A549 (cell line): ENCODE measurements around the gene ARFGEF2. TPM values are rescaled to one million over a fixed set of nuclear protein-coding genes. Genes with fewer than 3 reads are reported as not detected.
A peak's percentile ranks its signal among the peaks of the same experiment; 100 is the strongest.

Experiments used
- ATAC-seq, 2 experiments: fragments of 200-7000 bp in 1 of 2; fragments of >200 bp in 1 of 2; cut with Nextera tagmentation in 1 of 2; cut with Tn5 transposase in 1 of 2; 3 replicates each; pipeline versions ENCODE4 v1.8.0 to v1.9.1; 2018 to 2020; ENCODE audit warnings: mild to moderate bottlenecking in 1 of 2, moderate library complexity in 1 of 2
- CTCF ChIA-PET: fragments of 300-600 bp; sonication (Branson Sonifier 250); formaldehyde crosslinking; extraction: SDS; loops from one replicate; lab custom pipeline; 2021; ENCODE audit warnings: antibody characterized with exemption, inconsistent platforms; lab: Yijun Ruan, JAX
- POLR2A ChIA-PET: fragments of 350-600 bp; formaldehyde crosslinking; extraction: SDS; loops from one replicate; lab custom pipeline; 2021; ENCODE audit warnings: antibody characterized with exemption, inconsistent platforms; lab: Yijun Ruan, JAX
- DNase-seq, 2 experiments: peaks; one replicate each; pipeline versions ENCODE4 v3.0.0 to v3.0.0-alpha.2; 2011 to 2016; ENCODE audit warnings: low read depth in 1 of 2, low spot score in 1 of 2
- FAIRE-seq: peaks from 2 replicates; lab custom pipeline; 2011; peaks lifted over from hg19 to GRCh38; lab: Jason Lieb, UNC
- H3K27ac ChIP-seq, 2 experiments: fragments of >200 bp; sonication (Bioruptor Twin); formaldehyde crosslinking; 3 replicates each; pipeline ENCODE4 v1.5.1; 2016 to 2017
- H3K4me1 ChIP-seq: fragments of >200 bp; sonication (Bioruptor Twin); formaldehyde crosslinking; 3 replicates; pipeline ENCODE4 v1.6.1; 2016
- H3K4me2 ChIP-seq: fragments of >200 bp; sonication (Bioruptor Twin); formaldehyde crosslinking; 3 replicates; pipeline ENCODE4 v1.6.1; 2016
- H3K4me3 ChIP-seq: fragments of >200 bp; sonication (Bioruptor Twin); formaldehyde crosslinking; 3 replicates; pipeline ENCODE4 v1.5.1; 2016
- H3K9me3 ChIP-seq: fragments of >200 bp; sonication (Bioruptor Twin); formaldehyde crosslinking; 3 replicates; pipeline ENCODE4 v1.6.1; 2016
- BCL3 ChIP-seq: fragments of >200 bp; sonication (Bioruptor Twin); formaldehyde crosslinking; IDR thresholded peaks from 3 replicates; pipeline ENCODE4 v1.6.1; 2016
- CBX8 ChIP-seq: fragments of 200-600 bp; sonication (generic); IDR thresholded peaks from 2 replicates; pipeline ENCODE4 v1.6.1; 2016
- CEBPB ChIP-seq, 2 experiments: fragments of >200 bp in 1 of 2; sonication (Bioruptor Twin) in 1 of 2; formaldehyde crosslinking in 1 of 2; IDR thresholded peaks; 2 replicates each; pipeline ENCODE4 v1.6.1; 2012 to 2016
- CHD2 ChIP-seq: fragments of 150-350 bp; IDR thresholded peaks from 2 replicates; pipeline ENCODE4 v1.6.1; 2014; ENCODE audit warnings: low read length; ENCODE audit not compliant: partially characterized antibody
- CTCF ChIP-seq: fragments of >200 bp; sonication (Bioruptor Twin); formaldehyde crosslinking; IDR thresholded peaks from 3 replicates; pipeline ENCODE4 v1.5.1; 2016
- EHF ChIP-seq: fragments of 250-450 bp; sonication (Bioruptor Pico); IDR thresholded peaks from 2 replicates; pipeline ENCODE4 v1.5.0; 2020; ENCODE audit warnings: mild to moderate bottlenecking
- ELK1 ChIP-seq: fragments of 150-350 bp; IDR thresholded peaks from 2 replicates; pipeline ENCODE4 v1.6.1; 2014; ENCODE audit warnings: low read depth, mild to moderate bottlenecking, low read length
- ESRRA ChIP-seq: fragments of 150-350 bp; IDR thresholded peaks from 2 replicates; pipeline ENCODE4 v1.6.1; 2014; ENCODE audit warnings: mild to moderate bottlenecking, low read length, borderline replicate concordance
- HDAC2 ChIP-seq: fragments of 200-600 bp; sonication (generic); IDR thresholded peaks from 2 replicates; pipeline ENCODE4 v1.6.1; 2016
- HOXA7 ChIP-seq: fragments of 250-450 bp; sonication (Bioruptor Pico); IDR thresholded peaks from 2 replicates; pipeline ENCODE4 v1.5.0; 2020; ENCODE audit warnings: mild to moderate bottlenecking, moderate library complexity
- JUNB ChIP-seq: fragments of >200 bp; sonication (Bioruptor Twin); formaldehyde crosslinking; IDR thresholded peaks from 2 replicates; pipeline ENCODE4 v1.6.1; 2016
- MAFK ChIP-seq: fragments of 450-650 bp; IDR thresholded peaks from 2 replicates; pipeline ENCODE4 v1.6.1; 2014; ENCODE audit not compliant: partially characterized antibody
- MAX ChIP-seq: IDR thresholded peaks from 2 replicates; pipeline ENCODE4 v1.6.1; 2012
- POLR2A ChIP-seq: IDR thresholded peaks from 2 replicates; pipeline ENCODE4 v1.6.1; 2012; ENCODE audit warnings: mild to moderate bottlenecking, low read length
- RAD21 ChIP-seq, 2 experiments: fragments of >200 bp in 1 of 2; sonication (Bioruptor Twin) in 1 of 2; formaldehyde crosslinking in 1 of 2; IDR thresholded peaks in 1 of 2; conservative IDR thresholded peaks in 1 of 2; 2 replicates in 1 of 2; 3 replicates in 1 of 2; pipeline ENCODE4 v1.6.1; 2012 to 2018; ENCODE audit warnings: inconsistent platforms in 1 of 2
- RARB ChIP-seq: fragments of 250-450 bp; sonication (Bioruptor Pico); IDR thresholded peaks from 2 replicates; pipeline ENCODE4 v1.8.0; 2021; ENCODE audit warnings: mild to moderate bottlenecking, moderate library complexity
- RCOR1 ChIP-seq: fragments of 150-350 bp; IDR thresholded peaks from 2 replicates; pipeline ENCODE4 v1.6.1; 2014; ENCODE audit warnings: antibody characterized with exemption, low read length, low read depth
- SREBF2 ChIP-seq: fragments of 450-650 bp; IDR thresholded peaks from 2 replicates; pipeline ENCODE4 v1.6.1; 2014; ENCODE audit warnings: mild to moderate bottlenecking, moderate library complexity
- TFCP2L1 ChIP-seq: fragments of 250-450 bp; sonication (Bioruptor Pico); IDR thresholded peaks from 2 replicates; pipeline ENCODE4 v1.5.0; 2021; ENCODE audit warnings: mild to moderate bottlenecking
- USF2 ChIP-seq: fragments of 450-650 bp; IDR thresholded peaks from 2 replicates; pipeline ENCODE4 v1.6.1; 2014; ENCODE audit warnings: antibody characterized with exemption
- ZNF302 ChIP-seq: fragments of 250-450 bp; sonication (Bioruptor Pico); IDR thresholded peaks from 2 replicates; pipeline ENCODE4 v1.9.0; 2021; ENCODE audit warnings: inconsistent platforms, mild to moderate bottlenecking, moderate library complexity
- WGBS: methylation state at CpG from one replicate; pipeline ENCODE4 v1.1.6; 2017; ENCODE audit errors: missing lambda C conversion rate; 5-methylcytosine and 5-hydroxymethylcytosine counted together
- polyA plus RNA-seq, 4 experiments: library from polyadenylated mRNA; depleted of rRNA in 3 of 4; stranded (reverse); fragments of >200 nt; fragmentation: RNase III in 1 of 4; extraction: RNeasy Plus Mini Kit Qiagen cat#74134 plus additional on column Dnase treatment in 1 of 4; gene quantifications; 2 replicates in 3 of 4; 3 replicates in 1 of 4; pipeline ENCODE4 v1.2.3, GENCODE V29; 2011 to 2017

The ARFGEF2 gene
- polyA plus RNA-seq, 2 of the 4 experiments (the other 2 are of a cell fraction) = 12.3 to 24.3 TPM

- TF ChIP-seq CEBPB (IDR thresholded peaks at IDR 0.05) (no peak), POLR2A (no peak), RARB (no peak), CHD2 (no peak), ESRRA (no peak), CTCF (no peak), HDAC2 (no peak), TFCP2L1 (CRISPR knock-in tag) (no peak), SREBF2 (no peak), ELK1 (no peak), BCL3 (no peak)
- TF ChIP-seq, all 56 proteins: peak for 0
- H3K4me3 ChIP-seq = no peak overlapping the region
- H3K27ac ChIP-seq = no peak overlapping the region
- DNase-seq = no peak
- 91% methylated on average over 5 of the region's 5 CpGs for WGBS
- POLR2A ChIA-PET = no interaction called here
- no peaks in the 10 kb centered on the region for H3K9me3 ChIP-seq
- peaks cover 9% of the 10 kb centered on the region for H3K4me1 ChIP-seq
- CTCF ChIA-PET = no interaction called here
- FAIRE-seq = no peak
- ATAC-seq = no peak
- H3K4me2 ChIP-seq = no peak overlapping the region
Observed at GRCh38 chr20:49043000-49043399, 121.5 kb downstream of the ARFGEF2 start.

- H3K4me2 ChIP-seq = peak overlapping the region; percentile 73
- ChIA-PET POLR2A (interaction anchor here (0.9 to 1.8 kb wide), 5 partner anchors 8 to 234 kb away, joined by 3 to 8 read pairs (median 5); partner anchors contain the start of gene DDX27), CTCF (interaction anchor here (1.4 to 1.6 kb wide), 3 partner anchors 8 to 18 kb away, joined by 3 to 4 read pairs (median 4); no protein-coding TSS in a partner anchor)
- ATAC-seq (peak; percentile 4 to 5; a peak in 2 of 6 replicates), DNase-seq (no peak), FAIRE-seq (no peak)
- H3K27ac ChIP-seq = peak overlapping the region; percentile 86 to 98
- WGBS = 17% methylated on average over 12 of the region's 12 CpGs
- peaks cover 17% of the 10 kb centered on the region for H3K4me1 ChIP-seq
- H3K4me3 ChIP-seq = peak overlapping the region; percentile 73
- H3K9me3 ChIP-seq = no peaks in the 10 kb centered on the region
- TF ChIP-seq EHF (no peak), HOXA7 (CRISPR knock-in tag) (0 out of 2 replicates have a peak, but pooled peaks have one; percentile 21), ZNF302 (CRISPR knock-in tag) (no peak)
Observed at GRCh38 chr20:49045440-49046086, 124.1 kb downstream of the ARFGEF2 start.

- peak within 1 kb of the TSS; percentile 87 for H3K4me2 ChIP-seq
- H3K9me3 ChIP-seq = no peaks in the 10 kb centered on the region
- ATAC-seq (peak; percentile 96 to 97), DNase-seq (peak; percentile 92 to 96), FAIRE-seq (no peak)
- 1% methylated on average over 62 of the region's 80 CpGs for WGBS
- peaks cover 17% of the 10 kb centered on the region for H3K4me1 ChIP-seq
- H3K27ac ChIP-seq = peak within 1 kb of the TSS; percentile 86 to 98
- CTCF ChIA-PET = interaction anchor here (1.1 to 1.5 kb wide), 4 partner anchors 8 to 17 kb away, joined by 3 to 6 read pairs (median 4); no protein-coding TSS in a partner anchor
- POLR2A ChIA-PET = interaction anchor here (0.5 to 1.8 kb wide), 11 partner anchors 9 to 355 kb away, joined by 3 to 8 read pairs (median 3); partner anchors contain the start of gene DDX27
- H3K4me3 ChIP-seq = peak within 1 kb of the TSS; percentile 73
- no peak for TF ChIP-seq CEBPB (IDR thresholded peaks at IDR 0.05)
- no peak for TF ChIP-seq RAD21 (conservative IDR thresholded peaks at IDR 0.05 in 1 of 2, IDR thresholded peaks at IDR 0.05 in 1 of 2)
- TF ChIP-seq SREBF2 = no peak
- no peak for TF ChIP-seq ELK1
- TF ChIP-seq CBX8 = no peak
- TF ChIP-seq USF2 = no peak
- peak; percentile 90; the same call in 1 of the 2 replicates for TF ChIP-seq MAX
- no peak for TF ChIP-seq RCOR1
- TF ChIP-seq CTCF = no peak
- no peak for TF ChIP-seq MAFK
- TF ChIP-seq JUNB = no peak
- TF ChIP-seq HDAC2 = no peak
Observed at GRCh38 chr20:49046087-49046900, 124.8 kb downstream of the ARFGEF2 start, which contains the start of gene CSE1L. TSS of gene CSE1L (plus strand) at chr20:49046312. CDS start at chr20:49058464, 12,152 bp downstream.
